ENCODE results near the gene ZFR.
"Not testable (repeated sequence)": the region's sequence is repeated elsewhere in the genome, so short reads cannot be mapped to it uniquely, and the experiment has no call there.

ZFR gene

DNA sequence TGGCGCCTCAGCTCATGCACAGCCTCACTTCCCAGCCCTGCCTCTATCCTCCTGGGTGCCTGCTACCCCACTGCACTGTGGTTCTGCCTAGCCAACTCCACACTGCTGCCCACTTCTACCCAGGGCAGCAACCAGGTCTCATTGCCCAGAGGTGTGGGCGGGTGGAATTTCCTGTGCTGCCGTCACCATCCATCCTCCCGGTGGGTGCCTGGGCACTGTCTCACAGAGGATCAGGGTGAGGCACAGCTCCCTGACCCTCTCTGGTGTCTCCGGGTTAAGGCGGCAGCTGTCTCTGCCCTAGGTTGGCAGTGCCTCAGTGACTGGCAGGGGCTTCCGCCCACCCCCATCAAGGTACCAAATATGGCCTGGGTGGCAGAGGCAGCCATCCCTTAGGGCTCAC lies 127.5 kb downstream of the ZFR start:
- no peak for DNase-seq

DNA sequence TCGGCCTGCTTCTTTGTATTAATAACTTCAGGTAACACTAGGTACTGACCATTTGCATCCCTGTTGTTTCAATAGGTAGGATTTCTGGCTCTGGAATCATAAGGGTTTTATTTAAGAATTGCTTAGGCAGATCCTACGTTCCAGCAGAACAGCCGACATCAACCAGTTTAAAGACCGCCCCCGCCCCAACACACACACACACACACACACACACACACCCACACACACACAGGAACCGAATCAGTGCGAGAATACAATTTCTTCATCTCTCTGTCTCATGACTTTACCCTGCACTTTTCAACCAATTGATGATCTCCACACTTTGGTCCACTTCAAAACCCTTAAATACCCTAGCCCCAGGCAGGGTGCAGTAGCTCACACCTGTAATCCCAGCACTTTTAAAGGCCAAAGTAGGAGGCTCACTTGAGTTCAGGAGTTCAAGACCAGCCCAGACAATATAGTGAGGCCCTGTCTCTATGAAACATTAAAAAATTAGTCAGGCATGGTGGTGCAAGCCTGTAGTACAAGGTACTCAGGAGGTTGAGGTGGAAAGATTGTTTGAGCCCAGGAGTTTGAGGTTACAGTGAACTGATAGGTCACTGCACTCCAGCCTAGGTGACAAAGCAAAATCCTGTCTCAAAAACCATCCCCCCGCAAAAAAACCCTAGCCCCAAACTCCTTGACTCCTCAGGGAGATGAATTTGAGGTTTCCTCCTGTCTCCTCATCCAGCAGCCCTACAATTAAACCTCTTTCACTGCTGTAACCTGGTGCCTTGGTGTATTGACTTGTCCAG lies 129.1 kb downstream of the ZFR start:
- DNase-seq = no peak

DNA sequence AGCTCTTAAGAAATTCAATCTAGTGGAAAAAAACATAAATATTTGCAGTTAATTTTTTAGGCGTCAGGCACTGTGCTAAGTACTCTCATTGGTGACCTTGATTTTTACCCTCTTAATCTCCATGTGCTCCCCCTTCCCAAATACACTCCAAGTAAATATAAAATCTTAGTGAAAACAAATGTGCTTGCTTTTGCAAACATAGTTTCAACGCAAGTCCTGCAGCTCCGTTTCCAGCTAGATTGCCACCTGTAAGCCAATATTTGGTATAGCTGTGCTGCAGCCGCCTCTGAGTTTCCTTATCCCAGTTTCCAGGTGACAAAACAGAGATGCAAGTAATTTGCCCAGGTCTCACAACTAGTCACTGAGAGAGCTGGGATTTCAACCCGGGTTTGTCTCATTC lies 129.9 kb downstream of the ZFR start:
- no peak for DNase-seq

DNA sequence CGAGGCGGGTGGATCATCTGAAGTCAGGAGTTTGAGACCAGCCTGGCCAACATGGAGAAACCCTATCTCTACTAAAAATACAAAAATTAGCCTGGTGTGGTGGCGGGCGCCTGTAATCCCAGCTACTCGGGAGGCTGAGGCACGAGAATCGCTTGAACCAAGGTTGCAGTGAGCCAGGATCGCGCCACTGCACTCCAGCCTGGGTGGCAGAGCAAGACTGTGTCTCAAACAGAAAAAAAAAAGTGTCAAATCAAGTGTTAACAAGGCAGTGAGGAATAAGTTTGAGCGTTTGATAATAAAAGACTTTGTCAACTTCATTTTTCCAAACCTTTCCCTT lies 130.4 kb downstream of the ZFR start:
- not testable (repeated sequence) for DNase-seq

DNA sequence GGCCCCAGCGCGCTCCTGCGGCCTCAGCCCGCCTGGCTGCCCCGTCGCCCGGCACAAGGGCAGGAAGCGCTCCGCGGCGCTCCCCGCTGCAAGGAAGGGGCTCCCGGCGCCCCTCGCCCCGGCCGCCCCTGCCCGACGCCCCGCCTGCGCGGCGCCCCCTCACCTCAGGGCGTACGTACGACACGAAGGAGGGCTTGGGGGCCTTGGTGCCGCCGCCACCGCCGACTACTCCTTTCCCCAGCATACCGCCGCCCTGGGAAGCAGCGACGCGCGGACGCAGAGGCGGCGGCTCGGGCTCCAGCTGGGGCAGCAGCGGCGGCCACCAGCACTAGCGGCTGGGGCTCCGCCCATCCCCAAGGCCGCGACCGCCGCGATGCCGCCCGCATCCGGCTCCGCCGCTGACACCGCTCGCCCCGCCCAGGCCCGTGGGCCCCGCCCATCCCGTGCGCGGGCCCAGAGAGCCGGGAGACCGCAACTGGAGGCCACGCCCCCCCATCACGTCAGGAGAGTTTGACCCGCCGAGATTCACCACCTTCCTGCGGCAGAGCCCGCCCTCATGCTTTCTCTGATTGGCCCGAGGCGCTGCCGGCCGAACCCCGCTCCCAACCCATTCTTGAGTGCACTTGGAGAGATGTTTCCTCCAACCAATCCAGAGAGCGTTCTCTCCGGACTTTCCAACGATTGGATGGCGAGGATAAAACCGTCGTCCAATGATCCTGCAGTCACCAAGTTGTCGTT lies 131.8 kb downstream of the ZFR start, which contains the start of gene MTMR12:
Gene MTMR12 (minus strand): TSS at position 345 of the 738 bp plus-strand sequence. CDS start 101 bp downstream, at position 244.
- peak; percentile 100 for DNase-seq

DNA sequence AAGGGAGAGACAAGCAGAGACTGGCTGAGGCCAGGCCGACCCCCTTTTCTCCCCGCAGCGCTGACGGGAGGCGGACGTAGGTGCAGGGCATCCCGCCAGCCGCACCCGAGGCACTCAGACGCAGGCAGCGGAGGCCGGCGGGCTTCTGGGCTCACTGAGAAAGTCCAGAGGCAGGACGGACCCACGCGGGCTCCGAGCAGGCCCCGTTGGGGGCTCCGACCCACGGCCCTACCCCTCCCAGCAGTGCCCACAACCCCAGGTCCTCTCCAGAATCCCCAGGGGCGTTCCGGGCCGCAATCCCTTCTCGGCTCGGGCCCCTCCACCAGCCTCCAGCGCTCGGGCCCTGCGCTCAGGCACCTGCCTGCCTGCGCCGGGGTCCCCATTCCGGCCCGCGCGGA lies 132.3 kb downstream of the ZFR start:
- peak; percentile 67 for DNase-seq

DNA sequence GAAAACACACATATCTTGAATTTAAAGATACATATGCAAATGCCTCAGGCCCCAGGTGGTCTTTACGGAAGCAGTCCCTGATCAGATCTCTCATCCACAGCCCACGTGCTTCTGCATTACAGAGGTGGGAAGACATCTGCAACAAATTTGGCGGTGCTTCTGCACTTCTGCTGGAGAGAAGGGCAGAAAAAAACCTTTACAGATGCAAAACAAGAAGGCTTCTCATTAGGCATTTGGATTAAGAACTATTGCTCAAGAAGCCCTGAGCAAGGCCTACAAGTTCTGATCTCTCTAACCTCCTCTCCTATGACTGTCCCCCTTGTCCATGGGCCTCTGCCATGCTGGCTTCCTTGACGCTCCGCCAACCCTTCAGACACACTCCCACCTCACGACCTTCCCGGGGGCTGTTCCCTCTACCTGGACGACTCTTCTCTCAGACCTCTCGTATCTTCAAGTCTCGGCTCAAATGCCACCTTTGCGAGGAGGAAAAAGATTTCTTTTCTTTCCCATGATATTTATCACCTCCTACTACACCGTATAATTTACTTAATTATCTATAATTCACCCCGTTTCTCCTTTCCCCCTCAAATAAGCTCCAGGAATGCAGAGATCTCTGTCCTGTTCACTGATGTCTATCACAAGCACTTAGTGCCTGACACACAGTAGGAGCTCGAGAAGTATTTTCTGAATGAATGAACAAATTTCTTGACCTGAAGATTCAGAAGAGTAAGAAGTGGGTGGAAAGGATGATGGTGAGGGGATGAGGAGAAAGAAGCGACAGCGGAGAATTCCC lies 132.9 kb downstream of the ZFR start:
- no peak for DNase-seq

DNA sequence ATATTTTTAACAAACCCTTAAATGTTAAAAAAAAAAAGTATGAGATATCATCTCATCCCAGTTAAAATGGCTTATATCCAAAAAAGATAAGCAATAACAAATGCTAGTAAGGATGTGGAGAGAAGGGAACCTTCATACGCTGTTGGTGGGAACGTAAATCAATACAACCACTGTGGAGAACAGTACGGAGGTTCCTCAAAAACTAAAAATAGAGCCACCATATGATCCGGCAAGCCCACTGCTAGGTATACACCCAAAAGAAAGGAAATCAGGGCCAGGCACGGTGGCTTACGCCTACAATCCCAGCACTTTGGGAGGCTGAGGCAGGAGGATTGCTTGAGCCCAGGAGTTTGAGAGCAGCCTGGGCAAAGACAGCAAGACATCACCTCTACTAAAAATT lies 134.8 kb downstream of the ZFR start:
- no peak for DNase-seq

DNA sequence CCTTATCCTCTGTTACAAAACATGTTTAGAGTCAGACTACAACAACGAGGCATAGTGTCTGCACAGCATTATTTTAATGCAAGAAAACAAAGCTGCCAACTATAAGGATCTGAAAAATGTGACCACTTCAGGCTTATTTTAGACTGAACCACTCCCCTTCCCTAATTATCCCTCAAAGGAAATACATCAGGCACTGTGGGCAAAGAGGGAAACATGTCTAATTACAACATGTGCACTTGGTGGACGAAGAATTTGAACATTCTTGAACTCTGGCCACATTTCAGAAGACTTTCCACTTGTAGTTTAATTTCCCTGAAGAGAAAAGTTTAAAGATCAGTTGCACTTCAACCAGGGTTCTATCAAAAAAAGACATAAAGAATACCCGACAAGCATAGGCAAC lies 135.6 kb downstream of the ZFR start:
- DNase-seq = no peak

DNA sequence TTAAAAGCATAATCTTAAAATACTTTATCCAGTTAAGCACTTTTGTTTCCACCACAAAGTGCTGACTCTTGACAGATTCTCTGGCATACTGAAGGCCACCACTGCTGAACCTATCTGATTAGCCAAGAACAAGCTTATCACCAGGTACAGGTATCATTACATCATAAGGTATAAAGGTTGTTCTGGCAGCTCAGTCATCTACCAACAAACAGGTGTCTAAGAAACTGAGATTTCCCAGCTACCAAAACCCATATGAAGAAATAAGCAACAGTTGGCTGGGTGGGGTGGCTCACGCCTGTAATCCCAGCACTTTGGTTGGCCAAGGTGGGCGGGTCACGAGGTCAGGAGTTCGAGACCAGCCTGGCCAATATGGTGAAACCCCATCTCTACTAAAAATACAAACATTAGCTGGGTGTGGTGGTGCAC lies 136.8 kb downstream of the ZFR start:
- no peak for DNase-seq

DNA sequence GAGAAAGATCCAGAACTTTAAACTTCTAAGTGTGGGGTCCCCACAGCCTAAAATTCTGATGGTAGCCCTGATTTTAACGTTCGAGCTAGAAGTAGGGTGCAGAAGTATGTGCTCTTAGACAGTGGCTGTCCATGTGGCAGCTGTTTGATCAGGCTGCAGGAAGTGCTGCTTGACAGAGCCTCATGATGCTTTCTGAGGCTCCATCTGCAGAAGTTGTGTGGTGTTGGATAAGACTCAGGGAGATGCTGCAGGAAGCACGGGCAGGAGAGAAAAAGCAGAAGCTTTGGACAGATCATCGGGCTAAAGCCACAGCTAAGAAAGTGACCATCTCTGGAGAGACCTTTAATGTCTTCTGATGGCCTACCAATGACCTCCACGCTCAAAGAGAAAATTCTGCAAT lies 139.9 kb downstream of the ZFR start:
- no peak for DNase-seq

All from stimulated activated CD4-positive, alpha-beta T cell treated with anti-CD3 and anti-CD28 coated beads, Interleukin-15, amount 100 ng/mL, for 24 hours (primary cell).